ENCODE results near the gene LAG3. TPM values are rescaled to one million over a fixed set of nuclear protein-coding genes. Genes with fewer than 3 reads are reported as not detected.

LAG3 gene
- total RNA-seq, 4 donors from 2014 or later: 0.68 to 1.4 TPM; not detected in 2

GRCh38 chr12:6782119-6782518, 9.8 kb downstream of the LAG3 start:
- H3K4me1 ChIP-seq: peaks cover 4 to 25% (median 8%) of the 10 kb centered on the region in 4 donors
- intact Hi-C loops (cut with DNase I; ENCODE audit: low total_unique reads): loop anchor here (5.0 kb wide), 1 partner anchor 35 kb away; no protein-coding TSS in a partner anchor
- no peak overlapping the region for H3K27ac ChIP-seq
- in situ Hi-C loops (cut with MboI; ENCODE audit: low pct_ligation_motif_present in 1 of 4, low pct_unique_long_range_greater_than_20kb in 1 of 4, low sequenced_read_pairs in 3 of 4): no loop called here
- TF ChIP-seq CTCF (IDR thresholded peaks at IDR 0.05): no peak
- no peak for TF ChIP-seq EP300 (IDR thresholded peaks at IDR 0.05; ENCODE audit: low read depth)
- TF ChIP-seq POLR2AphosphoS5 (IDR thresholded peaks at IDR 0.05): no peak
- no peak for TF ChIP-seq POLR2A (IDR thresholded peaks at IDR 0.05)
- H3K27me3 ChIP-seq: no peaks in the 10 kb centered on the region
- no peaks in the 10 kb centered on the region for H3K36me3 ChIP-seq
- H3K9me3 ChIP-seq: no peaks in the 10 kb centered on the region
- no peak overlapping the region for H3K4me3 ChIP-seq
- DNase-seq: no peak
- 77 to 100% methylated on average over 1 to 6 of the region's 6 CpGs for WGBS, 2 donors (ENCODE audit: low coverage in 1 of 2)

- Histone ChIP-seq H3K27me3 (no peaks in the 10 kb centered on the region), H3K4me3 (no peak overlapping the region), H3K36me3 (no peaks in the 10 kb centered on the region), H3K4me1 (peaks cover 4 to 21% (median 7%) of the 10 kb centered on the region in 4 donors), H3K9me3 (no peaks in the 10 kb centered on the region), H3K27ac (no peak overlapping the region)
- TF ChIP-seq CTCF (IDR thresholded peaks at IDR 0.05) (no peak), POLR2AphosphoS5 (IDR thresholded peaks at IDR 0.05) (no peak)
- no peak for DNase-seq
- WGBS, 2 donors (ENCODE audit: low coverage in 1 of 2): 74 to 100% methylated on average over 1 to 10 of the region's 10 CpGs
- in situ Hi-C loops (cut with MboI; ENCODE audit: low pct_ligation_motif_present in 1 of 4, low pct_unique_long_range_greater_than_20kb in 1 of 4, low sequenced_read_pairs in 3 of 4) (no loop called here), intact Hi-C loops (cut with DNase I; ENCODE audit: low total_unique reads) (loop anchor here (5.0 kb wide), 1 partner anchor 36 kb away; no protein-coding TSS in a partner anchor)
These were observed 10.7 kb downstream of the LAG3 start for GRCh38 chr12:6782850-6783566.

GRCh38 chr12:6783828-6784227, 11.5 kb downstream of the LAG3 start:
- no peak for TF ChIP-seq EP300 (IDR thresholded peaks at IDR 0.05; ENCODE audit: low read depth)
- no peak for TF ChIP-seq POLR2A (IDR thresholded peaks at IDR 0.05)
- no peak for TF ChIP-seq CTCF (IDR thresholded peaks at IDR 0.05)
- TF ChIP-seq POLR2AphosphoS5 (IDR thresholded peaks at IDR 0.05): no peak
- DNase-seq: no peak
- no peaks in the 10 kb centered on the region for H3K27me3 ChIP-seq
- intact Hi-C loops (cut with DNase I; ENCODE audit: low total_unique reads) (loop anchor here (5.0 kb wide), 1 partner anchor 37 kb away; no protein-coding TSS in a partner anchor), in situ Hi-C loops (cut with MboI; ENCODE audit: low pct_ligation_motif_present in 1 of 4, low pct_unique_long_range_greater_than_20kb in 1 of 4, low sequenced_read_pairs in 3 of 4) (no loop called here)
- no peaks in the 10 kb centered on the region for H3K9me3 ChIP-seq
- no peak overlapping the region for H3K4me3 ChIP-seq
- H3K27ac ChIP-seq: no peak overlapping the region
- WGBS, 2 donors (ENCODE audit: low coverage in 1 of 2): 85 to 100% methylated on average over 3 to 9 of the region's 9 CpGs
- peaks cover 0 to 13% (median 2%) of the 10 kb centered on the region in 4 donors for H3K4me1 ChIP-seq
- no peaks in the 10 kb centered on the region for H3K36me3 ChIP-seq

- no peak overlapping the region for H3K4me3 ChIP-seq
- no peak for DNase-seq
- H3K27ac ChIP-seq: no peak overlapping the region
- H3K27me3 ChIP-seq: no peaks in the 10 kb centered on the region
- TF ChIP-seq EP300 (IDR thresholded peaks at IDR 0.05; ENCODE audit: low read depth) (no peak), POLR2AphosphoS5 (IDR thresholded peaks at IDR 0.05) (no peak), POLR2A (IDR thresholded peaks at IDR 0.05) (no peak), CTCF (IDR thresholded peaks at IDR 0.05) (no peak)
- in situ Hi-C loops (cut with MboI; ENCODE audit: low pct_ligation_motif_present in 1 of 4, low pct_unique_long_range_greater_than_20kb in 1 of 4, low sequenced_read_pairs in 3 of 4) (no loop called here), intact Hi-C loops (cut with DNase I; ENCODE audit: low total_unique reads) (loop anchor here (5.0 kb wide), 1 partner anchor 37 kb away; no protein-coding TSS in a partner anchor)
- H3K36me3 ChIP-seq: no peaks in the 10 kb centered on the region
- H3K9me3 ChIP-seq: no peaks in the 10 kb centered on the region
- 75% methylated on average over 5 of the region's 5 CpGs; no CpG with 5 or more reads in 1 of the 2 donors for WGBS, 2 donors (ENCODE audit: low coverage in 1 of 2)
- H3K4me1 ChIP-seq: peaks cover 0 to 10% (median under 1%) of the 10 kb centered on the region in 4 donors
These were observed 12.0 kb downstream of the LAG3 start for GRCh38 chr12:6784296-6784695.
